ENCODE data around the gene NHSL1.

NHSL1 gene

GRCh38 chr6:138522611-138523010 lies 23.3 kb upstream of the NHSL1 start:
- no peak for DNase-seq (ENCODE audit: low read depth in 2 of 2)

DNA sequence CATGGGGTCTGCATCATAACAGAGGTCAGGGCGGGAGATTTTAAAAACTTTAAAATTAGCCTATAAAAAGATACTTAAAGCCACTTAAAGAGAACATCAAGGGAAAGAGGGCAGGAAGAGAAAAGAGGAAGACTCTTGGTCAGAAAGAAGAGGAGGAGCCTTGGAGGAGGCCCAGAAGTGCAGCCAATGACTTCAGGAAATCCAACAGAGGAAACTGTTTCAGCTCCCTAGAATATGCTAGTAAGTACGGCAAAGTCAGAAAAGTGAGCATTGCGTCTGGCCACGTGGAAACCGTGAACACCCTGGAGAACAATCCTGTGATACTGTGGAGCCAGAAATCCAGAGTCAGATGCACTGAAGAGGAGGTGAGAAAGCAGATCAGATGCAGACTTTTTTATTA lies 22.5 kb upstream of the NHSL1 start:
- no peak for DNase-seq (ENCODE audit: low read depth in 2 of 2)

DNA sequence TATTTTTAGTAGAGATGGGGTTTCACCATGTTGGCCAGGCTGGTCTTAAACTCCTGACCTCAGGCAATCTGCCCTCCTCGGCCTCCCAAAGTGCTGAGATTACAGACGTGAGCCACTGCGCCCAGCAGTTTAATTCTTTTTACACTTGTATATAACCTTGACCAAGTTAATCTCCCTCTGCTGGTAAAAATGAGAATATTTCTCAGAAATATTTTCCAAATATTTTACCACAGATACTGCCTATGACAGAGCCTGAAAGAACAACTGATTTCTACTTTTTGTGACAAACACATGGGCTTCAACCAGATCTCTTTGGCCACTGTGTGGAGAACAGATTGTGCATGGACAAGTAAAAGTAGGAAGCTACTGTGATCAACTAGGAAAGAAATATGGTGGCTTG lies 21.2 kb upstream of the NHSL1 start:
- no peak for DNase-seq (ENCODE audit: low read depth in 2 of 2)

DNA sequence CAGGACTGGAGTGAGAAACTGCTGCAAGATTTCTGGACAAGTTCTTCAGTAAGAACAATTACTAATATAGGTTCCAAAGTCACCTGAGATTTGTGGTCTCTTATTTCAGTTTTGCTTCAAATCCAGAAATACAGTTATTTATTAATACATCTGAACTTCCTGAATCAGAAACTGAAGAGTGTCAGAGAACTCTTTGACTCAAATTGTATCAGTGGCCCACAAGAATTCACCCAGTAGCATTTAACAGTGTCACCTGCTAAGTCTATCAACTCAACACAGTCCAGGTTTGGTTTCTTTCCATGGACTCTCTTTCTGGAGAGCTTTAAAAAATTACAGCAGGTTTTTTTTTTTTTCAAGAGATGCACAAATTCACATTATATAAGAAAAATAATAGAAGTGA lies 18.8 kb upstream of the NHSL1 start:
- no peak for DNase-seq (ENCODE audit: low read depth in 2 of 2)

DNA sequence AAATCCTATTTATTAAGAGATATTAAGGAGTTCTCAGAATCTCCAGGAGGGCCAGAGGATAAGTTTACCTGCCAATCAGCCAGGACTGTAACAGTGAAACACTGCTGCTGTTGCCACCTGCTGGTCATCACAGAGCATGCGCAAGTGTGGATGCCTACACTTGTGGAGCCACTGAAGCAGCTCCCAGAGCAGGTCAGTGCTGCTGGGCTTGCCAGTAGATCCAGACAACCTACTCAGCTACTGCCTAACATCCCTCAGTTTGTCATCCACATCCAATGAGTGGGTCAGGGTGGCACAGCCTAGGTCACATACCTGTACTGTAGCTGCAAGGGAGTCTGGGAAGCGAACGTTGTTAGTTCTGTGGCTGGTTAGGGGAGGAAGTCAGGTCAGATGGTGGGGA lies 18.3 kb upstream of the NHSL1 start:
- DNase-seq (ENCODE audit: low read depth in 2 of 2) = peak; percentile 18 to 25

DNA sequence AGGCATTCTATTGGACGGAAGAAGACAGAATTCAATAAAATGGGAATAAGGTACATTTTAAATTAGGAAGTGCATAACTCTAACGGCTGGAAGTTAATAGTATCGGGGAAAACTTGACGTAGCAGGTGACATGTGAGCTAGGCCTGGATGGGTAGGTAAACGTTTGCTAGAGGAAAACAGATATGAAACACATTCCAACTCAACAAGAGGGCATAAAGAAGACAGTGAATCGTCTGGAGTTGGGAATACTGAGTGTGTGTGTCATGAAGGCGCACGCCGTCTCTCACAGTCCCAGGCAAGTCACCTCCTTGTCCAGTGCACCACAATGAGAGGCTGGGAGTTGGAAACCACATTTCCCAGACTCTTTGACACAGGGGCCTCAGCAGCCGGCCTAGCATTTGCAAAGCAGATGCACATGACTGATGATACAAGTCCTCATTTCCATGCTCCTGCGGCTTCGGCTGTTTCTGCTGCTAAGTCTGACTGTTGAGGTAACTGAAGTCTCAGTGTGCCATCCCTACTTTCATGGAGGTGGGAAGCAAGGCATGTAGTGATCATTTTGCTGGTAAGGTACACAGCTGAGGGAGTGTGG lies 16.5 kb upstream of the NHSL1 start:
- no peak for DNase-seq (ENCODE audit: low read depth in 2 of 2)

- DNase-seq (ENCODE audit: low read depth in 2 of 2) = no peak
Observed at GRCh38 chr6:138514860-138515540, 15.7 kb upstream of the NHSL1 start.

DNA sequence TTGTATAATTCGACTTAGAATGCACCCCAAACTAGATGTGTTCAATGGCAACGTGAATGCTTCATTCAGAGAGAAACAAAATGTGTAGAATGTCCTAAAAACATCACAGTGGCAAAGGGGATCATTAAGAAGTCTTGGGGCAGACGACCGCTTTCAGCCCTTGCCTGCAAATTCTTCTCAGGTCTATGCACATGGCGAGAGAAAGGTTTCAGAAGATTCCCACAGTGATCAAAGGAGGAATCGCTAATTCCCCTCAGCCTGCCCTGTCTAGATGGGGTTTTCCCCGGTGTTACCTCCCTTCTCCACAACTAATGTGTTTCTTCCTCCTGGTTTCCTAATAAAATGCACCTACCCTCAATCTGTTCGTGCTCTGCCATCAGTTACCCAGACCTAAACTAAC lies 13.3 kb upstream of the NHSL1 start:
- DNase-seq (ENCODE audit: low read depth in 2 of 2) = no peak

DNA sequence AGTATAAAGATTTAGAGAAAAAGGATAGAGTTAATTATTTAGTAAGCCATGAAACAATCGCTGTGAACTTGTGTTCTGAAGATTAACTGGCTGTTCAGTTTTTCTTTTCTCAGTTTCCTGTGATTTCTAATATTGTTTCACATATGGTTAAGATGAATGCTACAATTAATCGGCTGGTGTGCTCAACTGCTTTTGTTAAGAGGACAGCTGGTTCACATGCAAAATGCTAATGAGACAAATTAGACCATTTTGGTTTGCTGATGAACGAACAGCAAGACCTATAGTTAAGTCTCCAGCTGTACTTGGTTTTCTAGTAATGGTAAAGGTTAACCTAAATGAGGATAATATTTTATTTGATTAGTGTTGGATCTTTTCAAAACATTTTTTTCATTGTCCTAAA lies 10.8 kb upstream of the NHSL1 start:
- no peak for DNase-seq (ENCODE audit: low read depth in 2 of 2)

DNA sequence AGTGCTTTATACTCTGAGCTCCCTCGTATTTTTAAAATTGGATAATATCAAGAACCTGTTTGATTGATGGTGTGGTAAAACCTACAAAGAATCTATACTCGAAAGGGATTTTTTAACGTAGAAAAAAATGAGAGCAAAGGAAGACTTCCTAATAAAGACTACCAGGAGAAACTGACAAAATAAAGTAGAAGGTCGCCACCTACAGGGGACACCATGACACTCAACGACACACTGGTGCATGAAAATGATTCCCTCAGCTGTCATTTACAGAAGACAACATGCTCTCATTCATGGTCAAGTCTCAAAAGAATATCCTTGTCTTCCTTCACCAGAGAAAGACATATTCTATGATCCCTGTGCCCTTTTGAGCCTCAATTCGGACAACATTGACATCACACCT lies 10.1 kb upstream of the NHSL1 start:
- DNase-seq (ENCODE audit: low read depth in 2 of 2) = peak in 1 of 2 donors; percentile 2

DNA sequence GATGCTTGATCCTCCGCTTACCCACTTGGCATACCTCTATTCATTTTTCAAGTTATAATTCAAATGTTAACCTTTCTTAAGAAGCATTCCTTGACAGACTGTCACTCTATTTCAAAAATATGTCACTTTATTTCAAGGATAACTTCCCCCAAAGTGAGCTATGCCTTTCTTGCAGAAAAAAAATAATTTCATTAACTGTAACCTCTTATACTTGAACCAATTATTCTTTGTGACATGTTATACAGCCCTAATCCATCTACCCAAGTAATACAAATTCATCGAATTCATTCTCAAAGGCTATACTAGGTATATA lies 9.3 kb upstream of the NHSL1 start:
- DNase-seq (ENCODE audit: low read depth in 2 of 2) = no peak

- no peak for DNase-seq (ENCODE audit: low read depth in 2 of 2)
Observed at GRCh38 chr6:138507977-138508675, 8.8 kb upstream of the NHSL1 start.

- no peak for DNase-seq (ENCODE audit: low read depth in 2 of 2)
Observed at GRCh38 chr6:138504764-138505689, 5.7 kb upstream of the NHSL1 start.

- DNase-seq (ENCODE audit: low read depth in 2 of 2) = no peak
Observed at GRCh38 chr6:138503881-138504680, 4.8 kb upstream of the NHSL1 start.

DNA sequence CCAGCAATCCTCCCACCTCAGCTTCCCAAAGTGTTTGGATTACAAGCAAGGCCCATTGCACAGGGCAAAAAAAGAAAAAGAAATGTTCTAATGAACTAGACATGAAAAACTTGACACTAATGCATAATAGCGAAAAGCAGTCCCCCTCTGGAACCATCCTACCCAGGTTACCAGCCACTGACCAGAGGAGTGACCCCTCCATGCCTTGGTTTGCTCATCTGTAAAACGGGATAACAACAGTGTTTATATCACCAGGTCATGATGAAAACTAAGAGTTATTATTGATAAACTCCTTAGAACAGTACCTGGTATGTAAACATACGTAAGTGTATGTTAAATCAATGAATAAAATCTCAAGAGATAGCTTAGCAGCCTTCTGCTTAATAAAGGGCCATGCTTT lies 3.3 kb upstream of the NHSL1 start:
- DNase-seq (ENCODE audit: low read depth in 2 of 2) = no peak

DNA sequence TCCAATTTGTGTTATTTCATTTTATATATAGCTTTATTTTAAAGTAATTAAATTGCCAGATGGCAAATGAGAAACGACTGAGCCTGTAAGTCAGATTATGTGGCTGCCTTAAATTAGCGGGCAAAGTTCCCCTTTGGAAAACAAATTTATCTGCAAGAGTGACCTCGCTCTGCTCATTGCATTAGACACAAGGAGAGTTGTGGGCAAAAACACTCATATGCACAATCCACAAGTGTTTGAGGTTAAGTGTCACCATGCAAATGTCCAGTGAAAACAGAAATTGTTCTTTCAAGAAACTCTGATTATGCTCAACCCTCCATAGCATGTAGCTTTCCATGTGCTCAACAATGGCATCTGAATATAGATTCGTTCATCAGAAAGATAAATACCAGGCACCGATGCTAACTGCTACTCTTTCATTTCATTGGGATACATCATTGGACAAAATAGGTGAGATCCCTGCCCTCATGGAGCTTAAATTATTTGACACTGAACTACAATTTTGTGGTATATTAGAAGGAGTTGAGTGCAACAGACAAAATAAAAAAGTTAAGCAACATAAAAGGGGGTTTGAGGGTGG lies 1.7 kb upstream of the NHSL1 start:
- DNase-seq (ENCODE audit: low read depth in 2 of 2) = no peak

GRCh38 chr6:138500045-138500665 lies 861 bp upstream of the NHSL1 start:
- DNase-seq (ENCODE audit: low read depth in 2 of 2) = no peak

GRCh38 chr6:138498629-138499302 lies 528 bp downstream of the NHSL1 start:
- DNase-seq (ENCODE audit: low read depth in 2 of 2) = no peak

DNA sequence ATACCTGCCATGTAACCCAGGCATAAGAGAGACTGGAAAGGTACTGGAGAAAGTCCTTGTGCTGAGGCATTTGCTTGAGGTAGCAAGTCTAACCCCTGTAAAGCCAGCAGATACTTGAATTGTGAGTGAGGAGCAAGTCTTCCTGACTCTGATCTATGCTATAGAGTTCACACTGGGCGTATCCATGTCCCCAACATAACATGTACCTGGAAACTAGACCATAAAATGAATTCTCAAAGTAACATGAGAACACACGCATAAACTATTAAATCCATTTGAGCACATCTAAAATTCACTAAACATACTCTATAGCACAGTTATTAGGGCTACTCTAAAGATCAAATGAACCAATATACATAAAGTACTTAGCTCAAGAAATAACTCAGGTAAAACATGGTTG lies 2.0 kb downstream of the NHSL1 start:
- no peak for DNase-seq (ENCODE audit: low read depth in 2 of 2)

GRCh38 chr6:138494312-138494711 lies 5.0 kb downstream of the NHSL1 start:
- DNase-seq (ENCODE audit: low read depth in 2 of 2) = no peak
